H9 (cell line): Measurements from ENCODE around the gene HSPA12A. TPM values are rescaled to one million over a fixed set of nuclear protein-coding genes. Genes with fewer than 3 reads are reported as not detected.
A peak's percentile ranks its signal among the peaks of the same experiment; 100 is the strongest.

Experiments
- DNase-seq: peaks from one replicate; pipeline ENCODE4 v3.0.0-alpha.2; 2017
- H2AFZ ChIP-seq: one replicate; pipeline ENCODE4 v1.6.1; 2013; ENCODE audit warnings: mild to moderate bottlenecking, low read length, control low read depth, moderate library complexity
- H2AK5ac ChIP-seq: 2 replicates; pipeline ENCODE4 v1.6.1; 2013; ENCODE audit warnings: low read length, control low read depth, mixed read lengths; ENCODE audit not compliant: insufficient read length
- H2BK120ac ChIP-seq: one replicate; pipeline ENCODE4 v1.6.1; 2013; ENCODE audit warnings: low read depth, mild to moderate bottlenecking, low read length, control low read depth, inconsistent platforms; ENCODE audit not compliant: poor library complexity, severe bottlenecking
- H2BK12ac ChIP-seq: 2 replicates; pipeline ENCODE4 v1.6.1; 2013; ENCODE audit warnings: low read length, control low read depth, mixed read lengths, low read depth; ENCODE audit not compliant: insufficient read length
- H2BK15ac ChIP-seq: 2 replicates; pipeline ENCODE4 v1.6.1; 2013; ENCODE audit warnings: low read depth, low read length, control low read depth
- H2BK20ac ChIP-seq: one replicate; pipeline ENCODE4 v1.6.1; 2013; ENCODE audit warnings: low read depth, mild to moderate bottlenecking, low read length, control low read depth, inconsistent platforms; ENCODE audit not compliant: poor library complexity, severe bottlenecking
- H2BK5ac ChIP-seq: 2 replicates; pipeline ENCODE4 v1.6.1; 2013; ENCODE audit warnings: low read length, control low read depth, mixed read lengths; ENCODE audit not compliant: insufficient read length
- H3K14ac ChIP-seq: 2 replicates; pipeline ENCODE4 v1.6.1; 2013; ENCODE audit warnings: low read length, control low read depth; ENCODE audit not compliant: insufficient read depth
- H3K18ac ChIP-seq: 2 replicates; pipeline ENCODE4 v1.6.1; 2013; ENCODE audit warnings: low read depth, mild to moderate bottlenecking, mixed read lengths, low read length, control low read depth; ENCODE audit not compliant: insufficient read length
- H3K23ac ChIP-seq: 2 replicates; pipeline ENCODE4 v1.6.1; 2013; ENCODE audit warnings: low read length, control low read depth, mixed read lengths, low read depth; ENCODE audit not compliant: insufficient read length
- H3K23me2 ChIP-seq: 2 replicates; pipeline ENCODE4 v1.6.1; 2013; ENCODE audit warnings: low read depth, mild to moderate bottlenecking, mixed read lengths, low read length, control low read depth; ENCODE audit not compliant: insufficient read length, poor library complexity, severe bottlenecking
- H3K27ac ChIP-seq: 2 replicates; pipeline ENCODE4 v1.5.1; 2013; ENCODE audit warnings: low read length, control low read depth, mixed read lengths, low read depth; ENCODE audit not compliant: insufficient read length
- H3K27me3 ChIP-seq: 2 replicates; pipeline ENCODE4 v1.6.1; 2013; ENCODE audit warnings: low read length, control low read depth, inconsistent platforms; ENCODE audit not compliant: insufficient read depth
- H3K4ac ChIP-seq: 2 replicates; pipeline ENCODE4 v1.6.1; 2013; ENCODE audit warnings: low read depth, mild to moderate bottlenecking, control low read depth, inconsistent platforms, low read length, moderate library complexity
- H3K4me1 ChIP-seq: 2 replicates; pipeline ENCODE4 v1.6.1; 2013; ENCODE audit warnings: low read length, control low read depth, inconsistent platforms; ENCODE audit not compliant: insufficient read depth
- H3K4me2 ChIP-seq: 2 replicates; pipeline ENCODE4 v1.6.1; 2013; ENCODE audit warnings: low read length, control low read depth, mixed read lengths; ENCODE audit not compliant: insufficient read length, insufficient read depth
- H3K56ac ChIP-seq: 2 replicates; pipeline ENCODE4 v1.6.1; 2013; ENCODE audit warnings: low read depth, mild to moderate bottlenecking, mixed read lengths, low read length, control low read depth; ENCODE audit not compliant: insufficient read length
- H3K79me1 ChIP-seq: 2 replicates; pipeline ENCODE4 v1.6.1; 2013; ENCODE audit warnings: low read depth, mild to moderate bottlenecking, moderate library complexity, low read length, control low read depth, inconsistent platforms; ENCODE audit not compliant: insufficient read depth, poor library complexity, severe bottlenecking
- H3K79me2 ChIP-seq: 2 replicates; pipeline ENCODE4 v1.6.1; 2013; ENCODE audit warnings: low read length, control low read depth, inconsistent platforms; ENCODE audit not compliant: insufficient read depth
- H3K9ac ChIP-seq: 2 replicates; pipeline ENCODE4 v1.6.1; 2013; ENCODE audit warnings: low read length, control low read depth, mixed read lengths; ENCODE audit not compliant: insufficient read length; ENCODE audit errors: extremely low read depth
- H3K9me3 ChIP-seq: one replicate; pipeline ENCODE4 v1.6.1; 2013; ENCODE audit warnings: low read depth, low read length, inconsistent platforms; ENCODE audit not compliant: control insufficient read depth
- H3T11ph ChIP-seq: one replicate; pipeline ENCODE4 v1.6.1; 2013; ENCODE audit warnings: mild to moderate bottlenecking, low read length, control low read depth, inconsistent platforms
- H4K20me1 ChIP-seq: one replicate; pipeline ENCODE4 v1.6.1; 2013; ENCODE audit not compliant: control insufficient read depth, insufficient read length, insufficient read depth
- H4K5ac ChIP-seq: 2 replicates; pipeline ENCODE4 v1.6.1; 2013; ENCODE audit warnings: low read depth, mild to moderate bottlenecking, mixed read lengths, low read length, control low read depth; ENCODE audit not compliant: insufficient read length
- H4K8ac ChIP-seq: replicated peaks from 2 replicates; pipeline ENCODE4 v1.6.1; 2013; ENCODE audit warnings: low read length, control low read depth, mixed read lengths, low read depth; ENCODE audit not compliant: insufficient read length
- H4K91ac ChIP-seq: 2 replicates; pipeline ENCODE4 v1.6.1; 2013; ENCODE audit warnings: low read depth, mild to moderate bottlenecking, moderate library complexity, mixed read lengths, low read length, control low read depth; ENCODE audit not compliant: insufficient read length
- H3K27ac Mint-ChIP-seq, 3 experiments: 2 replicates in 2 of 3; 3 replicates in 1 of 3; pipeline ENCODE4 v1.8.0; 2020 to 2021; ENCODE audit warnings: mixed read lengths in 3 of 3, mild to moderate bottlenecking in 1 of 3, moderate library complexity in 1 of 3
- H3K27me3 Mint-ChIP-seq: 2 replicates; pipeline ENCODE4 v1.8.0; 2021; ENCODE audit warnings: low read depth, mild to moderate bottlenecking, moderate library complexity, mixed read lengths
- H3K36me3 Mint-ChIP-seq, 3 experiments: 2 replicates in 2 of 3; 3 replicates in 1 of 3; pipeline ENCODE4 v1.8.0; 2020 to 2021; ENCODE audit warnings: low read depth in 3 of 3, mixed read lengths in 3 of 3; ENCODE audit not compliant: insufficient read depth in 1 of 3
- H3K4me1 Mint-ChIP-seq, 2 experiments: 2 replicates each; pipeline ENCODE4 v1.8.0; 2020; ENCODE audit warnings: mixed read lengths in 2 of 2
- H3K4me3 Mint-ChIP-seq, 2 experiments: 2 replicates in 1 of 2; 3 replicates in 1 of 2; pipeline ENCODE4 v1.8.0; 2020 to 2021; ENCODE audit warnings: mild to moderate bottlenecking in 2 of 2, mixed read lengths in 2 of 2, moderate library complexity in 1 of 2
- H3K9me3 Mint-ChIP-seq, 2 experiments: 2 replicates in 1 of 2; 3 replicates in 1 of 2; pipeline ENCODE4 v1.8.0; 2020; ENCODE audit warnings: mild to moderate bottlenecking in 2 of 2, mixed read lengths in 2 of 2, moderate library complexity in 1 of 2
- WGBS: extraction: QIAGEN DNeasy Blood & Tissue Kit; methylation state at CpG from one replicate; pipeline ENCODE4 v1.1.7; 2013; ENCODE audit warnings: missing lambda C conversion rate, low lambda C conversion rate, mixed read lengths; ENCODE audit not compliant: insufficient read length; ENCODE audit errors: extremely low coverage; 5-methylcytosine and 5-hydroxymethylcytosine counted together
- total RNA-seq: library from RNA; stranded (reverse); gene quantifications from 2 replicates; pipeline ENCODE4 v1.2.1, GENCODE V29; 2021
- TF ChIP-seq, protein P1 (sequence below): fragments of 200-600 bp; sonication (generic); conservative IDR thresholded peaks from 3 replicates; pipeline ENCODE4 v1.8.0; 2021; ENCODE audit warnings: antibody characterized with exemption, mild to moderate bottlenecking

HSPA12A gene
- total RNA-seq, 1 experiment from 2014 or later: 3.2 TPM

DNA sequence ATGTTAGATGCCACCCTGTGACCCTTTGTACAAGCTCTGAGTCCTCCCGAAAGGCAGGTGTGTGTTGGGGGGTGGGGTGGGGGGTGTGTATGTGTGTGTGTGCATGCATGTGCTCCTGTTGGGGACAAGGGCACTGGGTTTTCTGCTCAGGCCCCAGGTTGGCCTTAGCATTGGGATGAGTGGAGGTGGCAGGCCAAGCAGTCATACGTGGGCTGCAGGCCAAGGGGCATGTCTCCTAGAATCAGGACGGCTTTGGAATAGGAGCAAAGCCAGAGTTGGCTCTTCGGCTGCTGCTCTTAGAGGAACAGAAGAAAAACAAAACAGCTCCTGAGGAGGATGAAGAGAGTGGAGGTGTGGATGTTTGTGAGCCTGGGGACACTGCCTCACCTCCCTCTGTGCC, 26.0 kb downstream of the HSPA12A start:
- H3K27ac ChIP-seq: no peak overlapping the region
- no peak overlapping the region for H3K9ac ChIP-seq
- H2BK20ac ChIP-seq: no peak overlapping the region
- no peak overlapping the region for H2BK120ac ChIP-seq
- peaks cover 7% of the 10 kb centered on the region for H3K27me3 Mint-ChIP-seq
- H3K9me3 ChIP-seq: no peaks in the 10 kb centered on the region
- no peaks in the 10 kb centered on the region for H3K36me3 Mint-ChIP-seq
- H3K27me3 ChIP-seq: no peaks in the 10 kb centered on the region
- H2BK5ac ChIP-seq: no peak overlapping the region
- H3K79me2 ChIP-seq: no peaks in the 10 kb centered on the region
- H3K56ac ChIP-seq: no peak overlapping the region
- H3K4me1 ChIP-seq: no peaks in the 10 kb centered on the region
- no peak overlapping the region for H3K18ac ChIP-seq
- H4K91ac ChIP-seq: no peak overlapping the region
- H3K27ac Mint-ChIP-seq: peak overlapping the region in 1 of 3 experiments; percentile 39; a peak in 1 of 7 replicates
- no peaks in the 10 kb centered on the region for H3K9me3 Mint-ChIP-seq
- no peak overlapping the region for H3K4ac ChIP-seq
- H3K23me2 ChIP-seq: no peaks in the 10 kb centered on the region
- no peak overlapping the region for H4K8ac ChIP-seq
- H3K14ac ChIP-seq: no peak overlapping the region
- no CpG with 5 or more reads among the region's 4 CpGs for WGBS
- no peak for DNase-seq
- H3K79me1 ChIP-seq: no peaks in the 10 kb centered on the region
- no peaks in the 10 kb centered on the region for H4K20me1 ChIP-seq
- H3K23ac ChIP-seq: no peak overlapping the region
- no peak overlapping the region for H2BK15ac ChIP-seq
- H2AFZ ChIP-seq: no peak overlapping the region
- no peak overlapping the region for H4K5ac ChIP-seq
- H3K4me3 Mint-ChIP-seq: no peak overlapping the region
- no peak overlapping the region for H2BK12ac ChIP-seq
- no peak overlapping the region for H3T11ph ChIP-seq
- TF ChIP-seq, protein P1, sequence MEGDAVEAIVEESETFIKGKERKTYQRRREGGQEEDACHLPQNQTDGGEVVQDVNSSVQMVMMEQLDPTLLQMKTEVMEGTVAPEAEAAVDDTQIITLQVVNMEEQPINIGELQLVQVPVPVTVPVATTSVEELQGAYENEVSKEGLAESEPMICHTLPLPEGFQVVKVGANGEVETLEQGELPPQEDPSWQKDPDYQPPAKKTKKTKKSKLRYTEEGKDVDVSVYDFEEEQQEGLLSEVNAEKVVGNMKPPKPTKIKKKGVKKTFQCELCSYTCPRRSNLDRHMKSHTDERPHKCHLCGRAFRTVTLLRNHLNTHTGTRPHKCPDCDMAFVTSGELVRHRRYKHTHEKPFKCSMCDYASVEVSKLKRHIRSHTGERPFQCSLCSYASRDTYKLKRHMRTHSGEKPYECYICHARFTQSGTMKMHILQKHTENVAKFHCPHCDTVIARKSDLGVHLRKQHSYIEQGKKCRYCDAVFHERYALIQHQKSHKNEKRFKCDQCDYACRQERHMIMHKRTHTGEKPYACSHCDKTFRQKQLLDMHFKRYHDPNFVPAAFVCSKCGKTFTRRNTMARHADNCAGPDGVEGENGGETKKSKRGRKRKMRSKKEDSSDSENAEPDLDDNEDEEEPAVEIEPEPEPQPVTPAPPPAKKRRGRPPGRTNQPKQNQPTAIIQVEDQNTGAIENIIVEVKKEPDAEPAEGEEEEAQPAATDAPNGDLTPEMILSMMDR: no peak
- H3K4me1 Mint-ChIP-seq: peaks cover 11 to 18% of the 10 kb centered on the region in 2 experiments
- H2AK5ac ChIP-seq: no peak overlapping the region
- no peak overlapping the region for H3K4me2 ChIP-seq
